GM21515 (cell line): Measurements from ENCODE around the gene NUP133.
"Not testable (repeated sequence)": the region's sequence is repeated elsewhere in the genome, so short reads cannot be mapped to it uniquely, and the experiment has no call there.

ENCODE experiments used
- ATAC-seq: cut with Tn5 transposase; IDR thresholded peaks from one replicate; pipeline ENCODE4 v1.9.1; 2021; ENCODE audit not compliant: unreplicated experiment

The NUP133 gene

DNA sequence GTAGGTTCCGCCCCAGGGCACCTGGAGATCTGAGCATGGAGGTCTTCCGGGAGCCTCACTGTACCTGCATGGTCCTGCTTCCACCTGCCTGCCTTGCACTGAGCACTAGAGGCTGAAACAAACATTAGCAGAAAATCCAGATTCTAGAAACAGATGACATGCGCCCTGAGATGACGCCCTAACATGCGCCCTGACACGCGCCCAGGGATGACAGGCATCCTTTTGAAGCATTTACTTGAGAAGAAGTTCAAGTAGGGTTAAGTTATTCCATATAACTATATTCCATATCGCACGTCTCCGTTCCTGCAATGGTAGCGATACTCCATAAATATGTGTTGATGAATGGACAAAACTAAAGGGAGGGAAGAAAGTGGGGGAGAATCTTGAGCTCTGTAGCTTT, 87.9 kb downstream of the NUP133 start:
- ATAC-seq, result no peak

DNA sequence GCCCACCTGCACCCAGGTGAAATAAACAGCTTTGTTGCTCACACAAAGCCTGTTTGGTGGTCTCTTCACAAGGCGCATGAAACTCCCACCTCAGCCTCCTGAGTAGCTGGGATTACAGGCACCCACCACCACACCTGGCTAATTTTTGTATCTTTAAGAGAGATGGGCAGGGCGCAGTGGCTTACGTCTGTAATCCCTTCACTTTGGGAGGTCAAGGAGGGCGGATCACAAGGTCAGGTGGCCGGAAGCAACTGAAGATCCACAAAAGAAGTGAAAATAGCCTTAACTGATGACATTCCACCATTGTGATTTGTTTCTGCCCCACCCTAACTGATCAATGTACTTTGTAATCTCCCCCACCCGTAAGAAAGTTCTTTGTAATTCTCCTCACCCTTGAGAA, 89.6 kb downstream of the NUP133 start:
- not testable (repeated sequence) for ATAC-seq

DNA sequence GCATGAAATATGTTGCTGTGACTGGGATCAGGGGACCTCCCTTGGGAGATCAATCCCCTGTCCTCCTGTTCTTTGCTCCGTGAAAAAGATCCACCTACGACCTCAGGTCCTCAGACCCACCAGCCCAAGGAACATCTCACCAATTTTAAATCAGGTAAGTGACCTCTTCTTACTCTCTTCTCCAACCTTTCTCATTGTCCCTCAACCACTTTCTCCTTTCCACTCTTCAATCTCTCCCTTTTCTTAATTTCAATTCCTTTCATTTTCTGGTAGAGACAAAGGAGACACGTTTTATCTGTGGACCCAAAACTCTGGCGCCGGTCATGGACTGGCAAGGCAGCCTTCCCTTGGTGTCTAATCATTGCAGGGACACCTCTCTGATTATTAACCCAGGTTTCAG, 95.3 kb downstream of the NUP133 start:
- not testable (repeated sequence) for ATAC-seq

DNA sequence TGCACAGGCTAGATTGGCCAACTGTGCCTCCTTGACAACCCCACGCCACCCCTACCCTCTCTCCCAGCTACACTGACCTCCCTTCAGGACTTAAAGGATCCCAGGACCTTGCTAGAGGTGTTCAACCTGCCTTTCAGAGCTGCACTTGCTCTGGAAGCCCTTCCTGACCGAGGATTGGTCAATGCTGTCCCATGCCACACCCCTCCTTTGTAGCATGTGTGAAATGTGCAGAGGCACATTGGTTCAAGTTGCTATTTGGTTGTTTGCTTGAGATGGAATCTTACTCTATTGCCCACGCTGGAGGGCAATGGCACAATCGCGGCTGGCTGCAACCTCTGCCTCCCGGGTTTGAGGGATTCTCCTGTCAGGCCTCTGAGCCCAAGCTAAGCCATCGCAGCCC, 96.1 kb downstream of the NUP133 start:
- ATAC-seq, result no peak

DNA sequence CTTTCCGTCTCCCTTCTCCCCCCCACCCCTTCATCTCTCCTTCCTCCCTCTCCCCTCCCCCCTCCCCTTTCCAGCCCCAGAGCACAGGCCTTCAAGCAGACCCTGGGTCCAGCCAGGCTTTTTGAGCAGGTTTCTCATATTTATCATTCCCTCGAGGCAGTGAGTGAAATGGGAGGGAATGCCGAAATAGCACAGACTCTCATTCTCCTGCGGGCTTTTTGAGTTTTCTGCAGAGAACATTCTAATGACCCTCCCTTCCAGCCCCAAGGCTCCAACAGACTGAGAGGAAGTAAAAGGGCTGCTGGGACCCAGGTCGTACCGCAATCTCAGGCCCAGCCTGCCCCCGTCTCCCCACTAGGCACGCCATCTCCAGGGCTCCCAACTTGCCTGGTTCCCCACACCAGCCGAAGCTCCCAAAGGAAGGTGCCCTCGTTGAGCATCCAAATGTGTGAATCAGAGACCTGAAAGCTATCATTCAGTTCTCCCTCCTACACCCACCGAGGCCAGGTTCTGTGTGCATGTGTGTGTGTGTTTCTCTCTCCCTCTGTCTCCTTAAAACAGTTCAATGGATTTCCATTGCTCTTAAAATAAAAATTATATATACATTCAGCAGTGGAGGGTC, 96.6 kb downstream of the NUP133 start:
- no peak for ATAC-seq

DNA sequence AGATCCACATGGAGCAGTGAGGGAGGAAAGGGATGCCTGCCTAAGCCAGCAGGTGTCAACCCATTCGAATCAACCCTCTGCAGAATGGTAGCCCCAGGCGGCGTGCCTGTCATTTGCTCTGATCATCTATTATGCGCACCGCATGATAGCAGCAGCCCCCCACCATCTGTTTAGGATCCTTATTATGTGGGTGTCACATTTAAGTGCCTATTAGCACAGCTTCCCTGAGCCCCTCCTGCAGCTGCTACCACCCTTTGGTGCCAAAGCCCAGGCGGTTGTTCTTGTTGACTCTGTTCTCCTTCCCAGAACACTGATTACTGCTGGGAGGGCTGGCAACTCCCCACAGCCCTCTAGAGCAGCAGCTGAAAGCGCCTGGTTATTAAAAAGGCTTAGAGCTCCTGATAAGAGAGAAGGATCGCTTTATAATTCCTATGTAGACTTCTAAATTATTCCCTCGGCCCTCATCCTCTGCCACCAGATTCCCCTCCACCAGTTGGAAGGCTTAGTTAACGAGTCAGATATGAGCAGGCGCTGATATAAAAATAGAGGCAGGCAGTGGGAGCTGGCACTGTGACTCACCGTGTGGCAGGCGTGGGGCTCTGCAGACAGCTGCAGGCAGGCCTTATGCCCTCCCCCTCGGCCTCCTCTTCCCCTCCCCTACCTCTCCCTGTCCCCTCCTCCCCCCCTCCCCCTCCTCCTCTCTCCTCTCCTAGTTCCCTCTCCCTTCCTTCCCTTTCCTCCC, 97.3 kb downstream of the NUP133 start:
- ATAC-seq, result no peak

DNA sequence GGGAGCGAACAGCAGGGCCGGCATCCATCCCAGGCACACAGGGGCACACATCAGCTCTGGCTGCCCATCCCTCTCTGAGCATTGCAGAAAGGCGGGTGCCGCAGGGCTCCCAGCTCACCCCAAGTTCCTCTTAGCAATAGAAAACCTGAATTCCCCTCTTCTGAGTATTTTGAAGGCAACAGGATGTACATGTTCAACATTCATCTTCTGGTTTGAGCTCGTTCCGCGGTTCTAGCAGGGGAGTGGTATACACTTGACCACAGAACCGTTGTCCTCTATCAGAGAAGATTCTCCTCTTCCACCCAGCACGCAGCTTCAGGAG, 97.8 kb downstream of the NUP133 start:
- no peak for ATAC-seq

DNA sequence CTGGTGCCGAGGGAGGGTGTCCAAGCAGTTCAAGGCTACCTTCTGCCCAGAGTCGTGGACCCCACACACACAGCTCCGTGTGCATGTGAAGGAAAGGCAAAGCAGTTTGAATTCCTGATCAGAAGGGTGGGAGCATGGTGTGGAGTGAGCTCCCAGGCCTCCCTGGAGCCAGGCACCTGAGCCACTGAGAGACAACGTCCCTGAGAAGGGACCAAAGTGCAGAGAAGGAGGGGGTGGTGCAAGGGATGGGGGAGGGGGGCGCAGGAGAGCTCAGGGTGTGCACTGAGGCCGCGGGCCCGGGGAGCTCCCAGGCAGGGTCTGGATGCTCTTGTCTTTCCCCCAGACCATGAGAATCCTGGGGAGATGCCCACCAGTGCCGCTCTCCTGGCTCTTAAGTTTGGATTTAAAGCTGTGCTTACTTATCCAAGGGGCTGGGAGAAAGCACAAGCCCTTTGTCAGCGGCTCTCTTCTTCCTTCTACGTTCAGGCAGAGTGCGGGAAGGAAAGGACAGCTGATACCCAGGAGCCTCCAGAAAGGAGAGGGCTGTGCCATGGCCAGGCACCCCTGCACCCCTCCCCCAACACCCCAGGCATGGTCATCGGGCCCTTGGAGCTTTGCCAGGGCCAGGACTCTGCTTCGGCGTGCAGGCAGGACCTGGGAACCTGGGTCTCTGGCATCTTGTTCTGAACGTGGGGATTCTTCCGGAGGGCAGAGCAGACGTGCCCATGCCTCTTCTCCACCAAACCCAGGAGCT, 98.3 kb downstream of the NUP133 start:
- no peak for ATAC-seq

DNA sequence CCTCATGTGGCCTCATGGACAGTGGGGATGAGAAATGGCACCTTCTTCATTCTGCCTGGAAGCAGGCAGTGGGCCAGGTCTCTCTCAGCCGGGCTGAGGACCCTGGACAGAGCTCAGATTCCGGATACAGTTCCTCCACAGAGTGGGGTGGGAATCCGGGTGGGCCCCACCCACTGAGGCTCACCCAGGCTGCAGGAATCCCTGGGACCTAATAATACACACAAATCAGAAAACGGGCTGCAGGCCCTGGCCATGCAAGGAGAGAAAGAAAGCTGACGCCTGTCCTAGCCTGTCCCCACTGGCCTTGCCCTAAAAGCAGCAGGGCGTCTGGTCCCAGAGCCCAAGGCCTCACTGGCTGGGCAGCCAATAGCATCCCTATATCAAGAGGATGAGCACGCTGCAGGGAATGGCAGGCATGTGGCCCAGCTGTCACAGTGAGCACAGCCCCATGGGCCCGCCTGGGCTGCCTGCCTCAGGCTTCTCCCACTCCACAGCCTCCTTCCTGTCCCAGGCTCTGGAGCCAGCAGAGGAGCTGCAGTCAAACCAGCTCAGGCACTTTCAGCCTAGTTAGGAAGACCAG, 99.6 kb downstream of the NUP133 start:
- ATAC-seq, result no peak

DNA sequence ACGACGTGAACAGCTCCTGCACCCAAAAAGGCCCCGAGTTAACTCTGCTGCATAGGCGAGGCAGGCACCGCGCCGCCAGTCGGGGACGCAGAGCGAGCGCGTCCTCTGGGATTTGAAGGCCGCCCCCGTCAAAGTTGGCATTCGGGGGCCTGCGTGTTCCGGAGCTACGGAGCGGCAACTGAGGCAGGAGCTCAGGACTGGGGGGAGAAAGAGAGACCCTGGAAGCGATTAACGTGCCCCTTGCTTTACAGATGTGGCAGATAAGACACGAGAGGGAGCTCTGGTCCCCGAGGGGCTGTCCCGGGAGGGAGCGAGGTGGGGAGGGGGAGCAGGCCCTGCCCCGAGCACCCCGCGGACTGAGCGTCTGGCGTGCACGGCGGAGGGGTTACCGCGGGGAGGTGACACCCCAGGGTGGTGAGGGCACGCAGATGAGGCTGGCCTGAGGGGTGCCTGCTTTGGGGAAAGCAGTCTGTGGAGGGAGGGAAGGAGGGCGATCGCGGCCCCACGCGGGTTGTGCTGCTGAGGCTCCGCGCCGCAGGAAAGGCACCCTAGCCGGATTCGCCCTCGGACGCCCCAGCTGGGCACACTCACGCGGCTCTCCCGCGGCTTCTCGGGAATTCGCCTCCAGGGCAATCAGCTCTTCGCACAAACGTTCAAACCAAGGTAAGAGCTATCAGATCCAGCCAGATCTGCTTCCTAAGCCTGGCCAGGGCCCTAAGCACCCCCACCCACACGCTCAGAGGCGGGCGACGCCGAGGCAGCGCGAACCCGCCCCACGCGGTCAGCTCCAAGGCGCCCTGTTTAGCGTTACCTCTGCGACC, 100.7 kb downstream of the NUP133 start:
- ATAC-seq, result no peak

DNA sequence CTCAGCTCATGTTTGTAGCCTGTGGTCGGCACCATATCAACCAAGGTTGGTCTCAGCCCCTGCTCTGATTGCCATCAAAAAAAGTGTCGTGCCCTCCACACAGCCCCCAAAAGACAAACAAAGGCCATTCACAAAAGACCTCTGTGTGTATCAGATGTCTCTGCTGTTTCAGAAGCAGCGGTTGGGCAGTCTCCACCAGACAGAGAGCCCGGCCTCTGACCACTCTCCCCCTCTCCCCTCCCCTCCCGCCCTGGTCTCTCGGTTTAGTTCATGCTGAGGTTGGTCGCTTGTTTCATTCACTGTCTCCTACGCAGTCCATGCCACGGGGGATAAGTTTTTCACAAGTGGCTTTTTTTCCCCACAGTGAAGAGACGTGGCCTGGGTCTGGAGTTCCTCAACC, 101.3 kb downstream of the NUP133 start:
- ATAC-seq, result no peak

DNA sequence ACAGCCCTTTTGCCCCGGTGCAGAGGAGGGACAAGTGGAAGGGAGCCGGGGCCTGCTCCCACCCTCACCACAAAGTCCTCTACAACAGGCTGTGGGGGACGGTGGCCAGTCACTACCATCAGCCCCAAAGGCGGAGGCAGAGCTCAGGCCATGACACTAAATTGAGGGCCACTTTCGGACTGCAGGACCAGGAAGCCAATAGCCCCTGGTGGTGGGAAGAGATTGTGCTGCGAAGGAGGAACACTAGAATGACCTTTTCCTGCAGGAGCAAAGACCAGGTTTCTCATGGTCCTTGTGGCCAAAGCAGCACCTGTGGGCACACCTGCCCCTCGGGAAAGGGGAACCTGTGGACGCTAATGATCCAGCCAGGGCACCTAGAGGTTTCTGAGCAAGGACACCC, 104.6 kb downstream of the NUP133 start:
- no peak for ATAC-seq

DNA sequence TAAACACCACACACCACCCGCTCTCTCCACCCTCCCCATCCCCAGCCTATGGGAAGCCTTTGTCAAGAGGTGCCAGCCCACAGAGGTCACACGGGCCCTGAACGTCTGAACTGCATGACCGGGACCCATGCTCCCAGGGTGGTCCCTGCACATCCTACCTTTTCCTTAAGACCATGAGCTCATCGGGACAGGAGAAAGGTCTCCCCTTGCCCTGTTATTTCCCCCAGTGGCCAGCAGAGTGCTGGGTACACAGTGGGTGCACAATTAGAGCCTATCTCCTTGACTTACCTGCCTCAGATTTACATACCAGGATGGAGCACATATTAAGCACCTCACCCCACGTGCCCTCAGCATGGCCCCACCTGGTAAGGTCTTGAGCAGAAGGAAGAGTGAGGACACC, 105.1 kb downstream of the NUP133 start:
- no peak for ATAC-seq

DNA sequence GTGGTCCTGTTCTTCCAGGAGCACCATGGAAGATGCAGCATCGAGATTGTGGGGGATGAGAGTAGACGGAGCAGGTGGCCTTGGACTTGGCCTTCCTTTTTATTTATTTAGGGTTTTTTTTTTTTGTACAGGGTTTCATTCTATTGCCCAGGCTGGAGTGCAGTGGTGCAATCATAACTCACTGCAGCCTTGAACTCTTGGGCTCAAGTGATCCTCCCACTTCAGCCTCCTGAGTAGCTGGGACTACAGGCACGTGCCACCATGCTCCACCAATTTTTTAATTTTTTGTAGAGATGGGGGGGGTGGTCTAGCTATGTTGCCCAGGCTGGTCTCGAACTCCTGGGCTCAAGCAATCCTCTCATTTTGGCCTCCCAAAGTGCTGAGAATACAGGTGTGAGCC, 105.8 kb downstream of the NUP133 start:
- ATAC-seq, result not testable (repeated sequence)

DNA sequence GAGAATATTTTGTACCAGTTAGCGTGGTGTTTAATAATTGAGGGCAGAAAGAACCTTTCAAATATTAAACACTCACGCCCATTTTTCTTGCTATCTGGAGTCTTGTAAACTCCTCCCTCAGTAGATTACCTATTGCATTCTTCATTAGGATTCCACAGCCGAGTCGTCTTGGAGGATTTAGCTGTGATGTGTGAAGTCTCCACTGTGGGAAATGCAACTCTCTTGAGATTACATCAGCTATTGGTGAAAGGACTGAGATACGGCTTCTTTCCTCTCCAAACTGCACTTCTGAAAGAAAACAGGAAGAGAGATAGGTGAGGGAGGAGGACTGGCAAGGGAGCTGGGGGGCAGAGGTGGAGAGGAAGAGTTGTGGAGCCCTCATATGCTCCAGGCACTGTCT, 110.4 kb downstream of the NUP133 start:
- no peak for ATAC-seq

DNA sequence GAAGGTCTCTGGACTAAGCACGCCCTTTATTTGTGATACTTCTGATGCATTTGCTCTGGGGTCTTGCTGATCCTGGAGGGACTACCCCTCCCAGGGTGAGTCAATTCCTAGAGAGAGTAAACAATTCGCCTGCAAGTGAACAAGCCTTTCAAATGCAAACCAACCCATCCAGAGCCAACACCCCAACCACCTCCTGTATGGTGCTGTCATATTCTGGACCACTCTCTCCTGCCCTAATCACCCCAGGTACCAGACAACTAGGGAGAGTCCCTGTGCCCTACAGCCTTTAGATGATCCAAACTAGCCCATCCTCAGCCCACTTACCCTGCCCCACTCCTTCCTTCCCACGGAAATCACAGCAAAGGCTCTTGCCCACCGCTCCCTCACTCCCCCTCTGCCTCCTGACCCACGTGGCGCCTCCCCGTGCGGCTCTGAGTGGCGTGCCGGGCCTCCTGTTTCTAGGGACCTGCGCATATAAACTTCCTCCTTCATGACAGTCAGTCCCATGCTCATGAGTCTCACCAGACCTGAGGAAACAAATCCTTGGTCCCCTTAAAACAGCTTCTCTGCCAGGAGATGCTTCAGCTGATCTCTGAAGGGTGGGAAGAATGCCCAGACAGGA, 111.4 kb downstream of the NUP133 start:
- ATAC-seq, result no peak

DNA sequence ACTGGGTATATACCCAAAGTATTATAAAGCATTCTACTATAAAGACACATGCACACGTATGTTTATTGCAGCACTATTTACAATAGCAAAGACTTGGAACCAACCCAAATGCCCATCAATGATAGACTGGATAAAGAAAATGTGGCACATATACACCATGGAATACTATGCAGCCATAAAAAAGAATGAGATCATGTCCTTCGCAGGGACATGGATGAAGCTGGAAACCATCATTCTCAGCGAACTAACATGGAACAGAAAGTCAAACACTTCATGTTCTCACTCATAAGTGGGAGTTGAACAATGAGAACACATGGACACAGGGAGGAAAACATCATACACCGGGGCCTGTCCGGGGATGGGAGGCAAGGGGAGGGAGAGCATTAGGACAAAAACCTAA, 113.6 kb downstream of the NUP133 start:
- not testable (repeated sequence) for ATAC-seq

DNA sequence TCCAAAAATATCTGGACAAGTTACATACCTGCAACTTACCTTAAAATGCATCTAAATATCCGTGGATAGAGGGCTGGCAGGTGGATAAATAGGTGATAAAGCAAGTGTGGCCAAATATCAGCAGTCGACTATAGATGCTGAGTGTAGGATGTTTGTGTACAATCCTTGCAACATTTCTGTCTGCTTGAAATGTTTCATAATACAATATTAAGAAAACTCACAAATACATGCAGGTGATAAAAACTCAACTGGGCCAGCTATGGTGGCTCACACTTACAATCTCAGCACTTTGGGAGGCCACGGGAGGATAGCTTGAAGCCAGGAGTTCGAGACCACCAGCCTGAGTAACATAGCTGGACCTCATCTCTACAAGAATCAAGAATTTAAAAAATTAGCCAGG, 115.2 kb downstream of the NUP133 start:
- ATAC-seq, result no peak
